ENCODE data around the gene TBC1D4.

DNA sequence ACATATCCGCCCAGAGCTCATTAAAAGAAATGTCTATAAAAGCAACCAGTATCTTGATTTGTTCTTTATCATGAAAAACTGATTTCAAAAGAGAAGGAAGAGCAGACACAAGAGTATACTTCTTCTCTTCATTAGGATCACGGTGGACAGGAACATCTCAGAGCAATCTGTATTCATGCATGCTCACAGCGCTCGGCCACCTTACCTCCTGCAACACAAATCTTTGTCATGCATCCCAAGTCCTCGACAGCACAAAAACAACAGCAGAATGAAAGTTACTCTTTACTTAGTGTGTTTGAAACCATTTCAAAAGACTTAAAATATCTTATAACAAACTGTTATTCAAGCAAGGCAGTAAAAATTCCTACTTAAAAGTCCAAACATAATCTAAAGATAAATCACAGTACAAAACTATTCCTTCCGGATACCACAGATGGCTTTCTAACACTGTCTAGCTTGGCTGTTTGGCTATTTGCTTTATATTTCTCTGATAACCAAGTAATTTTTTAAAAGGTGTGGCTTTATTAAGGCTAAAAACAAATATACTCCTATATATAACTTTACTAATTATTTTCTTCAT lies 174.5 kb downstream of the TBC1D4 start:
- TF ChIP-seq, protein P1, sequence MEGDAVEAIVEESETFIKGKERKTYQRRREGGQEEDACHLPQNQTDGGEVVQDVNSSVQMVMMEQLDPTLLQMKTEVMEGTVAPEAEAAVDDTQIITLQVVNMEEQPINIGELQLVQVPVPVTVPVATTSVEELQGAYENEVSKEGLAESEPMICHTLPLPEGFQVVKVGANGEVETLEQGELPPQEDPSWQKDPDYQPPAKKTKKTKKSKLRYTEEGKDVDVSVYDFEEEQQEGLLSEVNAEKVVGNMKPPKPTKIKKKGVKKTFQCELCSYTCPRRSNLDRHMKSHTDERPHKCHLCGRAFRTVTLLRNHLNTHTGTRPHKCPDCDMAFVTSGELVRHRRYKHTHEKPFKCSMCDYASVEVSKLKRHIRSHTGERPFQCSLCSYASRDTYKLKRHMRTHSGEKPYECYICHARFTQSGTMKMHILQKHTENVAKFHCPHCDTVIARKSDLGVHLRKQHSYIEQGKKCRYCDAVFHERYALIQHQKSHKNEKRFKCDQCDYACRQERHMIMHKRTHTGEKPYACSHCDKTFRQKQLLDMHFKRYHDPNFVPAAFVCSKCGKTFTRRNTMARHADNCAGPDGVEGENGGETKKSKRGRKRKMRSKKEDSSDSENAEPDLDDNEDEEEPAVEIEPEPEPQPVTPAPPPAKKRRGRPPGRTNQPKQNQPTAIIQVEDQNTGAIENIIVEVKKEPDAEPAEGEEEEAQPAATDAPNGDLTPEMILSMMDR (IDR thresholded peaks at IDR 0.05) = no peak
- TF ChIP-seq POLR2AphosphoS5 (IDR thresholded peaks at IDR 0.05; ENCODE audit: low read depth, low read length) = no peak
- TF ChIP-seq, protein P2, sequence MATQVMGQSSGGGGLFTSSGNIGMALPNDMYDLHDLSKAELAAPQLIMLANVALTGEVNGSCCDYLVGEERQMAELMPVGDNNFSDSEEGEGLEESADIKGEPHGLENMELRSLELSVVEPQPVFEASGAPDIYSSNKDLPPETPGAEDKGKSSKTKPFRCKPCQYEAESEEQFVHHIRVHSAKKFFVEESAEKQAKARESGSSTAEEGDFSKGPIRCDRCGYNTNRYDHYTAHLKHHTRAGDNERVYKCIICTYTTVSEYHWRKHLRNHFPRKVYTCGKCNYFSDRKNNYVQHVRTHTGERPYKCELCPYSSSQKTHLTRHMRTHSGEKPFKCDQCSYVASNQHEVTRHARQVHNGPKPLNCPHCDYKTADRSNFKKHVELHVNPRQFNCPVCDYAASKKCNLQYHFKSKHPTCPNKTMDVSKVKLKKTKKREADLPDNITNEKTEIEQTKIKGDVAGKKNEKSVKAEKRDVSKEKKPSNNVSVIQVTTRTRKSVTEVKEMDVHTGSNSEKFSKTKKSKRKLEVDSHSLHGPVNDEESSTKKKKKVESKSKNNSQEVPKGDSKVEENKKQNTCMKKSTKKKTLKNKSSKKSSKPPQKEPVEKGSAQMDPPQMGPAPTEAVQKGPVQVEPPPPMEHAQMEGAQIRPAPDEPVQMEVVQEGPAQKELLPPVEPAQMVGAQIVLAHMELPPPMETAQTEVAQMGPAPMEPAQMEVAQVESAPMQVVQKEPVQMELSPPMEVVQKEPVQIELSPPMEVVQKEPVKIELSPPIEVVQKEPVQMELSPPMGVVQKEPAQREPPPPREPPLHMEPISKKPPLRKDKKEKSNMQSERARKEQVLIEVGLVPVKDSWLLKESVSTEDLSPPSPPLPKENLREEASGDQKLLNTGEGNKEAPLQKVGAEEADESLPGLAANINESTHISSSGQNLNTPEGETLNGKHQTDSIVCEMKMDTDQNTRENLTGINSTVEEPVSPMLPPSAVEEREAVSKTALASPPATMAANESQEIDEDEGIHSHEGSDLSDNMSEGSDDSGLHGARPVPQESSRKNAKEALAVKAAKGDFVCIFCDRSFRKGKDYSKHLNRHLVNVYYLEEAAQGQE (IDR thresholded peaks at IDR 0.05; ENCODE audit: insufficient read depth in 1 of 2, low read depth in 2 of 2, low read length in 1 of 2) = no peak
- TF ChIP-seq SIN3A (IDR thresholded peaks at IDR 0.05; ENCODE audit: borderline replicate concordance, insufficient read depth, low read depth, low read length) = no peak

Data from Panc1 (cell line).